K562 (cell line): ENCODE data around the gene CTU1. TPM values are rescaled to one million over a fixed set of nuclear protein-coding genes. Genes with fewer than 3 reads are reported as not detected.

Experiments used
- ATF1 ChIP-seq, 2 experiments: fragments of 450-650 bp in 1 of 2; IDR thresholded peaks; 2 replicates each; pipeline ENCODE4 v1.6.1; 2016; ENCODE audit warnings: missing compliant biosample characterization in 1 of 2, missing genetic modification characterization in 1 of 2
- BCL6 ChIP-seq: fragments of 250-450 bp; sonication (Bioruptor Pico); IDR thresholded peaks from 2 replicates; pipeline ENCODE4 v1.4.0; 2020
- CHD1 ChIP-seq: fragments of 200-600 bp; sonication (generic); IDR thresholded peaks from one replicate; pipeline ENCODE4 v1.6.1; 2012; ENCODE audit warnings: mild to moderate bottlenecking, moderate library complexity, low read length, inconsistent platforms
- CTBP1 ChIP-seq: fragments of 450-650 bp; IDR thresholded peaks from 2 replicates; pipeline ENCODE4 v1.6.1; 2016; ENCODE audit warnings: borderline replicate concordance
- CUX1 ChIP-seq: fragments of 200-800 bp; sonication (Bioruptor generic); IDR thresholded peaks from 2 replicates; pipeline ENCODE4 v1.6.1; 2016; ENCODE audit warnings: missing genetic modification characterization, missing compliant biosample characterization
- ESRRA ChIP-seq: fragments of 450-650 bp; IDR thresholded peaks from 2 replicates; pipeline ENCODE4 v1.6.1; 2014; ENCODE audit warnings: low read depth, mild to moderate bottlenecking, moderate library complexity, borderline replicate concordance
- HDAC2 ChIP-seq: fragments of 450-650 bp; IDR thresholded peaks from 2 replicates; pipeline ENCODE4 v1.6.1; 2016; ENCODE audit warnings: mild to moderate bottlenecking
- HMG20A ChIP-seq: fragments of 450-650 bp; formaldehyde crosslinking; conservative IDR thresholded peaks from 2 replicates; pipeline ENCODE4 v1.4.0; 2020; ENCODE audit warnings: mild to moderate bottlenecking, mixed read lengths
- MBD2 ChIP-seq: sonication (generic); IDR thresholded peaks from 2 replicates; pipeline ENCODE4 v1.6.1; 2016; ENCODE audit warnings: low read depth, borderline replicate concordance
- MTA1 ChIP-seq: fragments of 450-650 bp; IDR thresholded peaks from 2 replicates; pipeline ENCODE4 v1.6.1; 2017; ENCODE audit warnings: borderline replicate concordance
- NFE2 ChIP-seq: IDR thresholded peaks from 2 replicates; pipeline ENCODE4 v1.6.1; 2014; ENCODE audit warnings: antibody characterized with exemption, low read depth
- NKRF ChIP-seq: fragments of 450-650 bp; IDR thresholded peaks from 2 replicates; pipeline ENCODE4 v1.6.1; 2016; ENCODE audit warnings: borderline replicate concordance
- PCBP1 ChIP-seq: fragments of 200-400 bp; formaldehyde crosslinking; IDR thresholded peaks from 2 replicates; pipeline ENCODE4 v1.6.1; 2018; ENCODE audit warnings: mild to moderate bottlenecking, low read depth, low read length; ENCODE audit not compliant: poor library complexity, severe bottlenecking
- PRPF4 ChIP-seq: fragments of 200-400 bp; formaldehyde crosslinking; IDR thresholded peaks from one replicate; pipeline ENCODE4 v1.6.1; 2017; ENCODE audit warnings: low read length, low read depth, mild to moderate bottlenecking; ENCODE audit not compliant: insufficient read depth, poor library complexity, severe bottlenecking
- PTRF ChIP-seq: fragments of 450-650 bp; IDR thresholded peaks from 2 replicates; pipeline ENCODE4 v1.6.1; 2016; ENCODE audit warnings: mild to moderate bottlenecking, missing genetic modification characterization, missing compliant biosample characterization
- SMAD4 ChIP-seq: fragments of 250-450 bp; sonication (Bioruptor Pico); conservative IDR thresholded peaks from 2 replicates; pipeline ENCODE4 v1.8.0; 2021; ENCODE audit warnings: inconsistent platforms, mild to moderate bottlenecking, moderate library complexity
- TCF7 ChIP-seq: sonication (generic); IDR thresholded peaks from 2 replicates; pipeline ENCODE4 v1.6.1; 2016; ENCODE audit warnings: antibody characterized with exemption, borderline replicate concordance
- U2AF2 ChIP-seq: fragments of 200-400 bp; formaldehyde crosslinking; optimal IDR thresholded peaks from 2 replicates; pipeline ENCODE3; 2017; ENCODE audit warnings: low read depth, mild to moderate bottlenecking, low read length
- ZBTB7A ChIP-seq: IDR thresholded peaks from 2 replicates; pipeline ENCODE4 v1.6.1; 2011; ENCODE audit warnings: low read depth, mild to moderate bottlenecking, low read length, moderate library complexity, borderline replicate concordance; ENCODE audit not compliant: control insufficient read depth
- ZC3H11A ChIP-seq: IDR thresholded peaks from 2 replicates; pipeline ENCODE4 v1.6.1; 2012; ENCODE audit warnings: low read depth, low read length, improper control_type of control experiment
- ZEB2 ChIP-seq: fragments of 450-650 bp; IDR thresholded peaks from 2 replicates; pipeline ENCODE4 v1.6.1; 2016
- ZNF583 ChIP-seq: fragments of 250-450 bp; sonication (Bioruptor Pico); IDR thresholded peaks from 2 replicates; pipeline ENCODE4 v1.4.0; 2020
- ZZZ3 ChIP-seq: fragments of 450-650 bp; IDR thresholded peaks from 2 replicates; pipeline ENCODE4 v1.6.1; 2016; ENCODE audit warnings: antibody characterized with exemption, mild to moderate bottlenecking, moderate library complexity
- polyA plus RNA-seq, 8 experiments: library from polyadenylated mRNA; depleted of rRNA in 4 of 8; stranded (reverse) in 5 of 8; unstranded in 3 of 8; fragments of >200 nt; fragmentation: Nextera tagmentation in 2 of 8; fragmentation: Illumina TruSeq in 1 of 8; extraction: Ambion mirVana in 2 of 8; extraction: Trizol in 1 of 8; gene quantifications; 2 replicates each; pipeline versions ENCODE4 v1.2.1 to v1.2.3, GENCODE V29; 2011 to 2014; ENCODE audit warnings: inconsistent platforms in 1 of 8, missing spikeins in 1 of 8
- total RNA-seq, 7 experiments: library from RNA; depleted of rRNA in 6 of 7; stranded (reverse); fragments of >200 nt in 6 of 7; fragmentation: Illumina TruSeq in 2 of 7; extraction: Trizol in 2 of 7; gene quantifications; 2 replicates each; pipeline versions ENCODE4 v1.2.1 to v1.2.3, GENCODE V29; 2011 to 2021; ENCODE audit warnings: low replicate concordance in 1 of 7

The CTU1 gene
- total and polyA plus RNA-seq, 9 of the 15 experiments (the other 6 are each of a cell fraction or from before 2014, with no cell fraction given), result 0.03 to 18.4 (median 2.3) TPM; not detected in 1

- TF ChIP-seq CUX1 (CRISPR knock-in tag), result no peak
- no peak for TF ChIP-seq BCL6 (CRISPR knock-in tag)
- no peak for TF ChIP-seq ZZZ3
- no peak for TF ChIP-seq ZNF583
- no peak for TF ChIP-seq ZBTB7A
- no peak for TF ChIP-seq ATF1 (CRISPR knock-in tag; IDR thresholded peaks at IDR 0.05)
- TF ChIP-seq ATF1 (tag; IDR thresholded peaks at IDR 0.05), result 0 out of 2 replicates have a peak, but pooled peaks have one; percentile 40
- TF ChIP-seq NKRF, result no peak
- no peak for TF ChIP-seq MBD2
- TF ChIP-seq CHD1, result no peak
- peak; percentile 76 for TF ChIP-seq SMAD4 (CRISPR knock-in tag)
- peak; percentile 91 for TF ChIP-seq ESRRA
- TF ChIP-seq NFE2, result no peak
- peak; percentile 15; the same call in 1 of the 2 replicates for TF ChIP-seq ZEB2
- TF ChIP-seq PTRF (tag), result no peak
- no peak for TF ChIP-seq ZC3H11A
- 0 out of 2 replicates have a peak, but pooled peaks have one; percentile 44 for TF ChIP-seq MTA1
- TF ChIP-seq PCBP1, result no peak
- peak; percentile 90 for TF ChIP-seq CTBP1
- TF ChIP-seq TCF7, result no peak
- TF ChIP-seq PRPF4, result no peak
- no peak for TF ChIP-seq U2AF2
- TF ChIP-seq HDAC2, result peak; percentile 83; the same call in 1 of the 2 replicates
- TF ChIP-seq HMG20A (CRISPR knock-in tag), result no peak
Observed at GRCh38 chr19:51131780-51132680, 23.8 kb upstream of the CTU1 start (continued).
